ENCODE results near the gene VDR. TPM values are rescaled to one million over a fixed set of nuclear protein-coding genes. Genes with fewer than 3 reads are reported as not detected.
A peak's percentile ranks its signal among the peaks of the same experiment; 100 is the strongest.

VDR gene
- total RNA-seq, 2 donors from 2014 or later: 0.59 to 2.2 TPM

DNA sequence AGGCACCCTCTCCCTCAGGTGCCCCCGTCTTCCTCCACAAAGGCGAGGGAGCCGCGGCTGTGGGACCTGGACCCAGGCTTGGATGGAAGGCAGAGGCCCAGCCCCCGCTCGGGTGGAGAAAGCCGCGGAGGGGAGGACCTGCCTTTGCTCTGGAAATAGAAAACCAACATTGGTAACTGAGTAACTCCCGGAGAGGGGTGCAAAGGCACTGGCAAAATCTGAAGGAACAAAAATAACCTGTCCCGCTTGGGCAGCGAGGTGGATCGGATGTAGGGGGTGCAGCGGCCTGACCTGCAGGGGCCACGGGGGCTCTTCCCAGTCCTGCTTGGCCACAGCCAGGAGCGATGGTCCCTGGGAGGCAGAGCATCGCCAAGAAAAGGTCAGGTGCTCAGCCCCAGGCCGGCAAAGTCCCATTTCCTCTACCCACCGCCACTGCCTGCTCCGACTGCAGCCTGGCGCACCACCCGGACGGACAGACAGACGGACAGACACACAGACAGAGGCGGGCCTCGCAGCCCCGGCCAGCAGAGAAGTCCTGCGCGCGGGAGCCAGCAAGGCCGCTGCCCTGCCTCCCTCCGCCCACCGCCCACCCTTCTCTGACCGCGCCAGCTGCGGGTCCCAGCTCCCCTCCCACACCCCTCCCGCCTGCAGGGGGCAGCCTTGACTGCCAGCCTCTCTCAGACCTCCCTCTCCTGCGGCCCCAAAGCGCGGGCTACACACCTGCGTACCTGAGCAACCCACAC, 37.2 kb upstream of the VDR start:
- H3K9me3 ChIP-seq: no peaks in the 10 kb centered on the region
- no peaks in the 10 kb centered on the region for H3K36me3 ChIP-seq
- TF ChIP-seq, protein P1, sequence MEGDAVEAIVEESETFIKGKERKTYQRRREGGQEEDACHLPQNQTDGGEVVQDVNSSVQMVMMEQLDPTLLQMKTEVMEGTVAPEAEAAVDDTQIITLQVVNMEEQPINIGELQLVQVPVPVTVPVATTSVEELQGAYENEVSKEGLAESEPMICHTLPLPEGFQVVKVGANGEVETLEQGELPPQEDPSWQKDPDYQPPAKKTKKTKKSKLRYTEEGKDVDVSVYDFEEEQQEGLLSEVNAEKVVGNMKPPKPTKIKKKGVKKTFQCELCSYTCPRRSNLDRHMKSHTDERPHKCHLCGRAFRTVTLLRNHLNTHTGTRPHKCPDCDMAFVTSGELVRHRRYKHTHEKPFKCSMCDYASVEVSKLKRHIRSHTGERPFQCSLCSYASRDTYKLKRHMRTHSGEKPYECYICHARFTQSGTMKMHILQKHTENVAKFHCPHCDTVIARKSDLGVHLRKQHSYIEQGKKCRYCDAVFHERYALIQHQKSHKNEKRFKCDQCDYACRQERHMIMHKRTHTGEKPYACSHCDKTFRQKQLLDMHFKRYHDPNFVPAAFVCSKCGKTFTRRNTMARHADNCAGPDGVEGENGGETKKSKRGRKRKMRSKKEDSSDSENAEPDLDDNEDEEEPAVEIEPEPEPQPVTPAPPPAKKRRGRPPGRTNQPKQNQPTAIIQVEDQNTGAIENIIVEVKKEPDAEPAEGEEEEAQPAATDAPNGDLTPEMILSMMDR (IDR thresholded peaks at IDR 0.05): peak in 1 of 2 donors; percentile 26
- no peak overlapping the region for H3K4me3 ChIP-seq
- H3K4me1 ChIP-seq: peaks cover 0 to 11% of the 10 kb centered on the region in 2 donors
- H3K27me3 ChIP-seq: no peaks in the 10 kb centered on the region
- no peak for DNase-seq (ENCODE audit: low spot score)
- H3K27ac ChIP-seq: no peak overlapping the region

DNA sequence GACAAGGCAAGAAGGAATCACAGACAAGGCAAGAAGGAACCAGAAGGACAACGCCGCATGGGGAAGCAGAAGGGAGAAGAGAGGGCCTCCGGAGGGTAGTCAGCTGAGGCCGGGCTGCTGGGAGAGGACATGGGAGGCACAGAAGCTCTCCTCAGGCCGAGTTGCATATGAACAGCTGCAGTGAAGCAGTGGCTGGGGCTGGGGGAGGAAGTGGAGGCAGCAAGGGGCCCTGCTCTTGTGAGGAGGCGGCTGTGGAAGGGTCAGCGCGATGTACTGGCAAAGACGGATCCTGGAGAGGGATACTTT, 36.6 kb upstream of the VDR start:
- peaks cover 0 to 11% of the 10 kb centered on the region in 2 donors for H3K4me1 ChIP-seq
- no peak for DNase-seq (ENCODE audit: low spot score)
- no peak overlapping the region for H3K4me3 ChIP-seq
- H3K9me3 ChIP-seq: no peaks in the 10 kb centered on the region
- H3K36me3 ChIP-seq: no peaks in the 10 kb centered on the region
- H3K27me3 ChIP-seq: no peaks in the 10 kb centered on the region
- H3K27ac ChIP-seq: no peak overlapping the region
- TF ChIP-seq, protein P1 (IDR thresholded peaks at IDR 0.05): no peak

DNA sequence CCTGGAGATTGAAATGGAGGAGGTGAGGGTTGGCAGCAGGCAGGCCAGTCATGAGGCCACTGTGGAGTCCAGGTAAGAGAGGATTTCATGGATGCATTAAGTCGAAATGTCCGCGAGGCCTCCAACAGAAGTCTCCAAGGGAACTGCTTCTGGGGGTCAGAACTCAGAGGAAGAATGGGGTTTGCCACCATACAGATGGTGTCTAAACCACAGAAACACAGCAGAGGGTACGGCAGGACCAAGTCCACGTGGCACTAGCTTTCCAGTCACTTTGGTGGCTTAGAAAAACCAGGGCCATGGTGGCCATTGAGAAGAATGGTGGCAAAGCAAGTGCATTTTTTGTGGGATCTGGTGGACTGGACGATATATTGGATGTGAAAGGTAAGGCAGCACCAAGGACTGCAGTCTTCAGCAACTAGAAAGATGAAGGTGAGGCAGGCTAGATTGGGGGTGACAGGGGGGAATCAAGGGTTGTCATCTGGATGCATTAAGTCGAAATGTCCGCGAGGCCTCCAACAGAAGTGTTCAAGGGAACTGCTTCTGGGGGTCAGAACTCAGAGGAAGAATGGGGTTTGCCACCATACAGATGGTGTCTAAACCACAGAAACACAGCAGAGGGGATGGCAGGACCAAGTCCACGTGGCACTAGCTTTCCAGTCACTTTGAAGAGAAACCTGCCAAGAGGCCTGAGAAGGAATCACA, 36.1 kb upstream of the VDR start:
- H3K36me3 ChIP-seq: no peaks in the 10 kb centered on the region
- H3K4me3 ChIP-seq: no peak overlapping the region
- no peaks in the 10 kb centered on the region for H3K27me3 ChIP-seq
- DNase-seq (ENCODE audit: low spot score): no peak
- H3K27ac ChIP-seq: no peak overlapping the region
- no peaks in the 10 kb centered on the region for H3K9me3 ChIP-seq
- H3K4me1 ChIP-seq: peaks cover 0 to 11% of the 10 kb centered on the region in 2 donors
- TF ChIP-seq, protein P1 (IDR thresholded peaks at IDR 0.05): no peak

DNA sequence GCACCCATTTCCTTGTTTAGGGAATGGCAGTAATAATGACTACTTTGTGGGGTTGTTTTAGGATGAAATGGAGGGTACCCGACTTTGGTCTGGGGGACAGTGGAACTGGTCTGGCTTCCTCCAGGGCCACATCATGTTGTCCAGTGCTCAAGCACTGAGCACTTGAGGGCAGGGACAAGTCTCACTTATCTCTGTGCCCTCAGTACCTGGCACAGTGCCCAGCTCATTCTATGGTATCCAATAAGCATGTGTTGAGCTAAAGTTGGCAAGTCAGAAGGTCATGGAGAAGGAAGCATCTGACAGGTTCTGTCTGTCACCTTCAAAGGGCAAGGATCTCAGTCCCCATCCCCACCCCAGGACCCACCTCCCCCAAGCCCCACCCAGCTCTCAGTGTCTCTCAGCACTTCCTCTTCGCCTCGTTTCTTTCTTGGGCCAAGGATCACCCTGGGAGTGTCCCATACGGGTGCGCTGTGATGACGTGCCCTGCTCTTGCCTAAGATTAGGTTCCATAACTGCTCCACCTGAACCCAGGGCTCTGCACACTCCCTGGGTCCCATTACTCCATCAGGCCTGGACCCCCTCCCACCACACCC, 34.3 kb upstream of the VDR start:
- H3K9me3 ChIP-seq: no peaks in the 10 kb centered on the region
- H3K4me3 ChIP-seq: no peak overlapping the region
- no peak for DNase-seq (ENCODE audit: low spot score)
- no peaks in the 10 kb centered on the region for H3K36me3 ChIP-seq
- no peak overlapping the region for H3K27ac ChIP-seq
- peaks cover 0 to 22% of the 10 kb centered on the region in 2 donors for H3K4me1 ChIP-seq
- no peaks in the 10 kb centered on the region for H3K27me3 ChIP-seq
- TF ChIP-seq, protein P1 (IDR thresholded peaks at IDR 0.05): no peak

DNA sequence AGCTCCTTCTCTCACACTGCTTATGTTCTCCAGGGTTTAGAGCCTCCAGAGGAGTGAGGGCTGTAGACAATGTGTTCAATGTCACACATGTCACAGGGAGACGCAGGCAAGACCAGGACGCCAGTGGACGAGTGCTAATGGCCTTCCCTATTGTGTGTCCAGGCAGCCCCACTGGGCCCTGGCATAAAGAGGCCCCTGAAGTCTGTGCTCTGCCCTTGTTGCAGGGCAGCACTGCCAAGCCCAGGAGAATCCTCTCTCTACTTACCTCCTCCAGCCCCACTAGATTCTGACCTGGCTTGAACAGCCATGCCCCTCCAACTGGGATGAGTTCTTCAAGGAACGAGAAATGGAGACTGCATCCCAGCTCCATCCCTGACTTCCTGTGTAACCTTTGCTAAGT, 33.8 kb upstream of the VDR start:
- no peaks in the 10 kb centered on the region for H3K9me3 ChIP-seq
- no peaks in the 10 kb centered on the region for H3K27me3 ChIP-seq

More for the DNA sequence above, 33.8 kb upstream of the VDR start:
- Histone ChIP-seq H3K36me3 (no peaks in the 10 kb centered on the region), H3K4me1 (peaks cover 0 to 22% of the 10 kb centered on the region in 2 donors), H3K4me3 (no peak overlapping the region), H3K27ac (no peak overlapping the region)
- TF ChIP-seq, protein P1 (IDR thresholded peaks at IDR 0.05): no peak
- DNase-seq (ENCODE audit: low spot score): no peak
